ENCODE results near the gene SLC25A12.

SLC25A12 gene

GRCh38 chr2:171819453-171819852 is 74.6 kb downstream of the SLC25A12 start:
- no peak overlapping the region for H3K18ac ChIP-seq (ENCODE audit: low read length)
- WGBS, 2 donors (ENCODE audit: extremely low coverage in 2 of 2, insufficient read length in 2 of 2, insufficient replicate concordance in 1 of 2): no CpG with 5 or more reads among the region's 1 CpG
- no peak overlapping the region for H2BK120ac ChIP-seq (ENCODE audit: low read depth, low read length)

GRCh38 chr2:171814883-171815282 is 79.2 kb downstream of the SLC25A12 start:
- no peaks in the 10 kb centered on the region for H3K9me3 ChIP-seq (replicated peaks in 1 of 2; ENCODE audit: control insufficient read depth in 2 of 2, insufficient read depth in 1 of 2, low read depth in 1 of 2, low read length in 2 of 2)
- peaks cover 0 to 4% of the 10 kb centered on the region in 2 donors for H3K36me3 ChIP-seq (replicated peaks in 1 of 2; ENCODE audit: control insufficient read depth in 2 of 2, insufficient read depth in 2 of 2, low read length in 2 of 2)
- no peak overlapping the region for H3K4ac ChIP-seq (ENCODE audit: low read length)
- no peak overlapping the region for H2AK5ac ChIP-seq (ENCODE audit: low read depth, low read length)
- no peaks in the 10 kb centered on the region for H3K4me1 ChIP-seq (ENCODE audit: control insufficient read depth in 2 of 2, insufficient read depth in 1 of 2, low read depth in 1 of 2, low read length in 2 of 2)
- no peaks in the 10 kb centered on the region for H3K79me1 ChIP-seq (ENCODE audit: low read depth, low read length)
- no peak overlapping the region for H2BK5ac ChIP-seq (ENCODE audit: low read length)
- no peak overlapping the region for H3K4me2 ChIP-seq (ENCODE audit: insufficient read depth, low read length, poor library complexity, severe bottlenecking)
- no peak overlapping the region for H4K8ac ChIP-seq (ENCODE audit: low read depth, low read length)
- no peak overlapping the region for H2BK120ac ChIP-seq (ENCODE audit: low read depth, low read length)
- no peak overlapping the region for H3K4me3 ChIP-seq (ENCODE audit: low read length in 2 of 2)
- H3K9ac ChIP-seq (ENCODE audit: low read depth, low read length, poor library complexity): no peak overlapping the region
- H3K14ac ChIP-seq (ENCODE audit: low read length): no peak overlapping the region
- H4K91ac ChIP-seq (ENCODE audit: low read depth, low read length, poor library complexity): no peak overlapping the region
- H2BK12ac ChIP-seq (ENCODE audit: low read length): no peak overlapping the region
- no peak overlapping the region for H3K23ac ChIP-seq (ENCODE audit: low read depth, low read length, poor library complexity)
- DNase-seq (ENCODE audit: low spot score): no peak
- no peak overlapping the region for H2BK15ac ChIP-seq (ENCODE audit: low read length)
- H3K27ac ChIP-seq (replicated peaks; ENCODE audit: low read length): no peak overlapping the region
- no CpG with 5 or more reads among the region's 5 CpGs for WGBS, 2 donors (ENCODE audit: extremely low coverage in 2 of 2, insufficient read length in 2 of 2, insufficient replicate concordance in 1 of 2)
- peaks cover 0 to 2% (median 0%) of the 10 kb centered on the region in 3 experiments for H3K27me3 ChIP-seq (ENCODE audit: control insufficient read depth in 3 of 3, insufficient read depth in 3 of 3, low read depth in 1 of 3, low read length in 3 of 3)
- no peak overlapping the region for H2AFZ ChIP-seq (ENCODE audit: low read length)
- no peak overlapping the region for H3K18ac ChIP-seq (ENCODE audit: low read length)

More at GRCh38 chr2:171819453-171819852, 74.6 kb downstream of the SLC25A12 start:
- H3K79me1 ChIP-seq (ENCODE audit: low read depth, low read length): no peaks in the 10 kb centered on the region
- peaks cover 0 to 2% (median 0%) of the 10 kb centered on the region in 3 experiments for H3K27me3 ChIP-seq (ENCODE audit: control insufficient read depth in 3 of 3, insufficient read depth in 3 of 3, low read depth in 1 of 3, low read length in 3 of 3)
- no peaks in the 10 kb centered on the region for H3K9me3 ChIP-seq (replicated peaks in 1 of 2; ENCODE audit: control insufficient read depth in 2 of 2, insufficient read depth in 1 of 2, low read depth in 1 of 2, low read length in 2 of 2)
- H3K4me3 ChIP-seq (ENCODE audit: low read length in 2 of 2): no peak overlapping the region
- no peak overlapping the region for H3K4ac ChIP-seq (ENCODE audit: low read length)
- no peak overlapping the region for H3K23ac ChIP-seq (ENCODE audit: low read depth, low read length, poor library complexity)
- H3K36me3 ChIP-seq (replicated peaks in 1 of 2; ENCODE audit: control insufficient read depth in 2 of 2, insufficient read depth in 2 of 2, low read length in 2 of 2): no peaks in the 10 kb centered on the region
- H4K8ac ChIP-seq (ENCODE audit: low read depth, low read length): no peak overlapping the region
- no peak overlapping the region for H3K27ac ChIP-seq (replicated peaks; ENCODE audit: low read length)
- H3K4me2 ChIP-seq (ENCODE audit: insufficient read depth, low read length, poor library complexity, severe bottlenecking): no peak overlapping the region
- no peaks in the 10 kb centered on the region for H3K4me1 ChIP-seq (ENCODE audit: control insufficient read depth in 2 of 2, insufficient read depth in 1 of 2, low read depth in 1 of 2, low read length in 2 of 2)
- H4K91ac ChIP-seq (ENCODE audit: low read depth, low read length, poor library complexity): no peak overlapping the region
- H2BK12ac ChIP-seq (ENCODE audit: low read length): no peak overlapping the region
- no peak overlapping the region for H3K9ac ChIP-seq (ENCODE audit: low read depth, low read length, poor library complexity)
- no peak overlapping the region for H2AK5ac ChIP-seq (ENCODE audit: low read depth, low read length)
- H2AFZ ChIP-seq (ENCODE audit: low read length): no peak overlapping the region
- H2BK15ac ChIP-seq (ENCODE audit: low read length): no peak overlapping the region
- H2BK5ac ChIP-seq (ENCODE audit: low read length): no peak overlapping the region
- no peak for DNase-seq (ENCODE audit: low spot score)
- H3K14ac ChIP-seq (ENCODE audit: low read length): no peak overlapping the region

- H3K18ac ChIP-seq (ENCODE audit: low read length): no peak overlapping the region
- no peaks in the 10 kb centered on the region for H3K4me1 ChIP-seq (ENCODE audit: control insufficient read depth in 2 of 2, insufficient read depth in 1 of 2, low read depth in 1 of 2, low read length in 2 of 2)
- no peak overlapping the region for H3K9ac ChIP-seq (ENCODE audit: low read depth, low read length, poor library complexity)
- no peak overlapping the region for H2BK5ac ChIP-seq (ENCODE audit: low read length)
- H3K27ac ChIP-seq (replicated peaks; ENCODE audit: low read length): no peak overlapping the region
- H3K27me3 ChIP-seq (ENCODE audit: control insufficient read depth in 3 of 3, insufficient read depth in 3 of 3, low read depth in 1 of 3, low read length in 3 of 3): no peaks in the 10 kb centered on the region
- H3K9me3 ChIP-seq (replicated peaks in 1 of 2; ENCODE audit: control insufficient read depth in 2 of 2, insufficient read depth in 1 of 2, low read depth in 1 of 2, low read length in 2 of 2): no peaks in the 10 kb centered on the region
- no peak overlapping the region for H3K4me3 ChIP-seq (ENCODE audit: low read length in 2 of 2)
- H3K23ac ChIP-seq (ENCODE audit: low read depth, low read length, poor library complexity): no peak overlapping the region
- no peak overlapping the region for H3K4me2 ChIP-seq (ENCODE audit: insufficient read depth, low read length, poor library complexity, severe bottlenecking)
- H2BK12ac ChIP-seq (ENCODE audit: low read length): no peak overlapping the region
- DNase-seq (ENCODE audit: low spot score): no peak
- no peak overlapping the region for H2AK5ac ChIP-seq (ENCODE audit: low read depth, low read length)
- H2AFZ ChIP-seq (ENCODE audit: low read length): no peak overlapping the region
- no peak overlapping the region for H3K14ac ChIP-seq (ENCODE audit: low read length)
- no peaks in the 10 kb centered on the region for H3K79me1 ChIP-seq (ENCODE audit: low read depth, low read length)
- H2BK15ac ChIP-seq (ENCODE audit: low read length): no peak overlapping the region
- no peak overlapping the region for H4K8ac ChIP-seq (ENCODE audit: low read depth, low read length)
- H4K91ac ChIP-seq (ENCODE audit: low read depth, low read length, poor library complexity): no peak overlapping the region
- H2BK120ac ChIP-seq (ENCODE audit: low read depth, low read length): no peak overlapping the region
- no peak overlapping the region for H3K4ac ChIP-seq (ENCODE audit: low read length)
- H3K36me3 ChIP-seq (replicated peaks in 1 of 2; ENCODE audit: control insufficient read depth in 2 of 2, insufficient read depth in 2 of 2, low read length in 2 of 2): peaks cover 0 to 8% of the 10 kb centered on the region in 2 donors
- no CpG with 5 or more reads among the region's 6 CpGs for WGBS, 2 donors (ENCODE audit: extremely low coverage in 2 of 2, insufficient read length in 2 of 2, insufficient replicate concordance in 1 of 2)
Measured at GRCh38 chr2:171814174-171814573, 79.9 kb downstream of the SLC25A12 start.

DNA sequence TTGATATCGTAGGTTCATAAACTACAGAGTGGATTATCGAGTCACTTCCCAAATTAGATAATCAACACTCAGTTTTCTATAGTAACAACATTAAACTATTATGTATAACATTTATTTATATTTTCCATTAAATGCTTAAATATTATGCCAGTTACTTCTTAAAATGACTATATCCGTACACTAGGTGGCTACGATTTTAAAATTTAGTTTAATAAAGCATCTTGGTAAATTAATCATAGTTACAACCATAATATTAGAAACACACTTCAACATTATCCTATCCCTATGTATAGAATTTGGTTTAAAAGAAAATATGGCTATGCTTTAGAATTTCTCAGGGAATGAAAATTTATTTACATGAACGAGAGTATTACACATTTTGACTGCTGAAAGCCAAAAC is 80.3 kb downstream of the SLC25A12 start:
- no CpG with 5 or more reads among the region's 5 CpGs for WGBS, 2 donors (ENCODE audit: extremely low coverage in 2 of 2, insufficient read length in 2 of 2, insufficient replicate concordance in 1 of 2)
- no peak overlapping the region for H4K8ac ChIP-seq (ENCODE audit: low read depth, low read length)
- H3K79me1 ChIP-seq (ENCODE audit: low read depth, low read length): no peaks in the 10 kb centered on the region
- H2BK120ac ChIP-seq (ENCODE audit: low read depth, low read length): no peak overlapping the region
- no peak overlapping the region for H3K4ac ChIP-seq (ENCODE audit: low read length)
- no peak overlapping the region for H2AFZ ChIP-seq (ENCODE audit: low read length)
- H3K18ac ChIP-seq (ENCODE audit: low read length): no peak overlapping the region
- H2BK15ac ChIP-seq (ENCODE audit: low read length): no peak overlapping the region
- no peak overlapping the region for H3K4me3 ChIP-seq (ENCODE audit: low read length in 2 of 2)
- H2BK12ac ChIP-seq (ENCODE audit: low read length): no peak overlapping the region
- no peak overlapping the region for H3K9ac ChIP-seq (ENCODE audit: low read depth, low read length, poor library complexity)
- no peak overlapping the region for H3K4me2 ChIP-seq (ENCODE audit: insufficient read depth, low read length, poor library complexity, severe bottlenecking)
- H2BK5ac ChIP-seq (ENCODE audit: low read length): no peak overlapping the region
- no peak overlapping the region for H3K23ac ChIP-seq (ENCODE audit: low read depth, low read length, poor library complexity)
- no peak overlapping the region for H3K14ac ChIP-seq (ENCODE audit: low read length)
- H2AK5ac ChIP-seq (ENCODE audit: low read depth, low read length): no peak overlapping the region
- H3K9me3 ChIP-seq (replicated peaks in 1 of 2; ENCODE audit: control insufficient read depth in 2 of 2, insufficient read depth in 1 of 2, low read depth in 1 of 2, low read length in 2 of 2): no peaks in the 10 kb centered on the region
- H3K36me3 ChIP-seq (replicated peaks in 1 of 2; ENCODE audit: control insufficient read depth in 2 of 2, insufficient read depth in 2 of 2, low read length in 2 of 2): peaks cover 0 to 8% of the 10 kb centered on the region in 2 donors
- no peaks in the 10 kb centered on the region for H3K27me3 ChIP-seq (ENCODE audit: control insufficient read depth in 3 of 3, insufficient read depth in 3 of 3, low read depth in 1 of 3, low read length in 3 of 3)
- H3K4me1 ChIP-seq (ENCODE audit: control insufficient read depth in 2 of 2, insufficient read depth in 1 of 2, low read depth in 1 of 2, low read length in 2 of 2): no peaks in the 10 kb centered on the region
- H4K91ac ChIP-seq (ENCODE audit: low read depth, low read length, poor library complexity): no peak overlapping the region
- H3K27ac ChIP-seq (replicated peaks; ENCODE audit: low read length): no peak overlapping the region
- no peak for DNase-seq (ENCODE audit: low spot score)
